Endothelial cell of umbilical vein (primary cell): ENCODE data around the gene AS3MT. TPM values are rescaled to one million over a fixed set of nuclear protein-coding genes. Genes with fewer than 3 reads are reported as not detected.

Source experiments
- BruUV-seq: library from RNA; stranded (reverse); fragments of 400-500 nt; replicated peaks from 2 replicates; lab custom pipeline; 2021; lab: Mats Ljungman, UMichigan
- CTCF ChIA-PET: fragments of 300-600, 350-600 bp; sonication (Branson Sonifier 250); formaldehyde crosslinking; loops from one replicate; lab custom pipeline; 2021; ENCODE audit warnings: antibody characterized with exemption, inconsistent platforms; lab: Charles Lee
- POLR2A ChIA-PET: fragments of 300-600, 350-600 bp; sonication (Branson Sonifier 250); formaldehyde crosslinking; loops from one replicate; lab custom pipeline; 2021; ENCODE audit warnings: antibody characterized with exemption, inconsistent platforms; lab: Charles Lee
- DNase-seq: peaks from one replicate; pipeline ENCODE4 v3.0.0-alpha.2; 2011; ENCODE audit warnings: low read depth, low spot score
- FAIRE-seq: peaks from 2 replicates; lab custom pipeline; 2011; peaks lifted over from hg19 to GRCh38; lab: Jason Lieb, UNC
- H2AFZ ChIP-seq: 2 replicates; pipeline ENCODE4 v1.6.0; 2012; ENCODE audit warnings: low read depth, low read length, control low read depth, inconsistent platforms
- H3K27ac ChIP-seq: 2 replicates; pipeline ENCODE4 v1.5.1; 2011; ENCODE audit warnings: low read depth, mild to moderate bottlenecking, control low read depth, low read length, moderate library complexity; ENCODE audit not compliant: insufficient read depth
- H3K27me3 ChIP-seq, 2 experiments: 2 replicates each; pipeline versions ENCODE4 v1.6.0 to v1.6.1; 2011; ENCODE audit warnings: low read length in 2 of 2, mixed read lengths in 1 of 2; ENCODE audit not compliant: control insufficient read depth in 2 of 2, insufficient read depth in 2 of 2
- H3K36me3 ChIP-seq, 2 experiments: 2 replicates in 1 of 2; 3 replicates in 1 of 2; pipeline ENCODE4 v1.5.1; 2011; ENCODE audit warnings: low read length in 2 of 2, mild to moderate bottlenecking in 1 of 2, moderate library complexity in 1 of 2; ENCODE audit not compliant: control insufficient read depth in 2 of 2, insufficient read depth in 2 of 2; ENCODE audit errors: extremely low read depth in 1 of 2
- H3K4me1 ChIP-seq: 3 replicates; pipeline ENCODE4 v1.5.1; 2011; ENCODE audit warnings: mild to moderate bottlenecking, low read length; ENCODE audit not compliant: control insufficient read depth, insufficient read depth; ENCODE audit errors: extremely low read depth
- H3K4me2 ChIP-seq: 2 replicates; pipeline ENCODE4 v1.6.1; 2011; ENCODE audit warnings: low read length, control low read depth, mixed read lengths; ENCODE audit not compliant: insufficient read depth
- H3K4me3 ChIP-seq, 3 experiments: fragments of 200-600 bp in 1 of 3; sonication (generic), shearing (Covaris generic) in 1 of 3; replicated peaks in 1 of 3; 2 replicates each; pipeline ENCODE4 v1.5.1; 2011 to 2016; ENCODE audit warnings: control low read depth in 3 of 3, low read length in 3 of 3, mild to moderate bottlenecking in 2 of 3, inconsistent platforms in 1 of 3, low read depth in 1 of 3, moderate library complexity in 1 of 3; ENCODE audit not compliant: insufficient read depth in 1 of 3
- H3K79me2 ChIP-seq: 2 replicates; pipeline ENCODE4 v1.6.0; 2012; ENCODE audit warnings: low read length, inconsistent platforms; ENCODE audit not compliant: control insufficient read depth, insufficient read depth
- H3K9ac ChIP-seq: replicated peaks from 2 replicates; pipeline ENCODE3; 2011; ENCODE audit warnings: low read length, control low read depth; ENCODE audit not compliant: insufficient read depth; ENCODE audit errors: extremely low read depth
- H3K9me1 ChIP-seq: replicated peaks from 3 replicates; pipeline ENCODE4 v1.6.0; 2011; ENCODE audit warnings: mild to moderate bottlenecking, low read length; ENCODE audit not compliant: control insufficient read depth, insufficient read depth; ENCODE audit errors: extremely low read depth
- H3K9me3 ChIP-seq: replicated peaks from 2 replicates; pipeline ENCODE4 v1.5.1; 2012; ENCODE audit warnings: low read length, inconsistent platforms; ENCODE audit not compliant: control insufficient read depth, insufficient read depth
- H4K20me1 ChIP-seq: replicated peaks from 2 replicates; pipeline ENCODE3; 2011; ENCODE audit warnings: mild to moderate bottlenecking, low read length; ENCODE audit not compliant: control insufficient read depth, insufficient read depth; ENCODE audit errors: extremely low read depth
- CTCF ChIP-seq, 2 donors: IDR thresholded peaks; 1 replicate in 1 of 2; 2 replicates in 1 of 2; pipeline ENCODE4 v1.5.1; 2011; ENCODE audit warnings: low read length in 2 of 2, mild to moderate bottlenecking in 2 of 2, moderate library complexity in 2 of 2, control low read depth in 1 of 2, inconsistent platforms in 1 of 2, low read depth in 1 of 2; ENCODE audit not compliant: insufficient read depth in 1 of 2; ENCODE audit errors: extremely low read depth in 1 of 2
- EZH2 ChIP-seq: IDR thresholded peaks from 2 replicates; pipeline ENCODE4 v1.6.1; 2012; ENCODE audit warnings: borderline replicate concordance, low read depth, mild to moderate bottlenecking, moderate library complexity, low read length, inconsistent platforms; ENCODE audit not compliant: severe bottlenecking
- FOS ChIP-seq: IDR thresholded peaks from 2 replicates; pipeline ENCODE4 v1.6.1; 2011; ENCODE audit warnings: mild to moderate bottlenecking, low read length, moderate library complexity, borderline replicate concordance; ENCODE audit not compliant: insufficient read depth
- GATA2 ChIP-seq: IDR thresholded peaks from 2 replicates; pipeline ENCODE4 v1.7.0; 2011; ENCODE audit warnings: low read depth, mild to moderate bottlenecking, moderate library complexity, mixed read lengths, low read length; ENCODE audit not compliant: insufficient read length, insufficient read depth
- JUN ChIP-seq: IDR thresholded peaks from 2 replicates; pipeline ENCODE4 v1.6.1; 2011; ENCODE audit warnings: borderline replicate concordance, low read depth; ENCODE audit not compliant: insufficient read length, insufficient read depth
- MAX ChIP-seq: IDR thresholded peaks from 2 replicates; pipeline ENCODE4 v1.6.1; 2011; ENCODE audit not compliant: insufficient read depth, insufficient read length
- MYC ChIP-seq: IDR thresholded peaks from one replicate; pipeline ENCODE4 v1.6.1; 2011; ENCODE audit warnings: mild to moderate bottlenecking, low read depth, low read length
- POLR2A ChIP-seq: IDR thresholded peaks from 2 replicates; pipeline ENCODE4 v1.6.1; 2012; ENCODE audit warnings: low read depth, mild to moderate bottlenecking, control low read depth, low read length
- POLR2AphosphoS5 ChIP-seq: IDR thresholded peaks from 2 replicates; pipeline ENCODE4 v1.6.1; 2012; ENCODE audit warnings: low read depth, mild to moderate bottlenecking, control low read depth, low read length, moderate library complexity; ENCODE audit not compliant: insufficient read depth
- dilution Hi-C: fragments of 300-500 bp; cut with MboI; formaldehyde crosslinking; loops from one replicate; pipeline ENCODE4 v1.15.0; 2019; ENCODE audit warnings: low sequenced_read_pairs; ENCODE audit not compliant: extremely low pct_ligation_motif_present
- intact Hi-C: fragments of 100-400 bp; cut with micrococcal nuclease; formaldehyde crosslinking; loops from one replicate; pipeline ENCODE4 v1.10.0; 2022
- polyA plus RNA-seq, 4 experiments: library from polyadenylated mRNA; depleted of rRNA in 3 of 4; stranded (reverse) in 3 of 4; unstranded in 1 of 4; fragments of >200 nt; gene quantifications; 2 replicates each; pipeline versions ENCODE4 v1.2.1 to v1.2.3, GENCODE V29; 2011 to 2012; ENCODE audit warnings: missing spikeins in 1 of 4
- total RNA-seq: library from RNA; stranded (reverse); gene quantifications from 2 replicates; pipeline ENCODE4 v1.2.3, GENCODE V29; 2021

Gene AS3MT
- total and polyA plus RNA-seq, 2 donors (not counting 3 experiments of a cell fraction or from before 2014, with no cell fraction given) = 1.0 TPM; not detected in 1

GRCh38 chr10:102872163-102872562, 2.9 kb downstream of the AS3MT start:
- Histone ChIP-seq H4K20me1 (no peaks in the 10 kb centered on the region), H3K4me1 (peaks cover 5% of the 10 kb centered on the region), H3K27me3 (peaks cover 2 to 6% of the 10 kb centered on the region in 2 experiments), H3K9me3 (no peaks in the 10 kb centered on the region), H2AFZ (no peak overlapping the region), H3K4me2 (no peak overlapping the region), H3K9me1 (no peaks in the 10 kb centered on the region), H3K9ac (no peak overlapping the region), H3K79me2 (no peaks in the 10 kb centered on the region), H3K4me3 (no peak overlapping the region), H3K36me3 (no peaks in the 10 kb centered on the region), H3K27ac (no peak overlapping the region)
- dilution Hi-C loops (no loop called here), intact Hi-C loops (no loop called here)
- POLR2A ChIA-PET = no interaction called here
- TF ChIP-seq EZH2 = no peak
- no peak for TF ChIP-seq MYC
- TF ChIP-seq MAX = no peak
- TF ChIP-seq POLR2A = no peak
- no peak for TF ChIP-seq POLR2AphosphoS5
- TF ChIP-seq CTCF (IDR thresholded peaks at IDR 0.05; ENCODE audit: extremely low read depth in 1 of 2, insufficient read depth in 1 of 2, low read depth in 1 of 2, low read length in 2 of 2) = no peak
- TF ChIP-seq JUN = no peak
- TF ChIP-seq GATA2 = no peak
- no peak for TF ChIP-seq FOS
- CTCF ChIA-PET = no interaction called here
- FAIRE-seq = no peak
- BruUV-seq = no TSS peak
- no peak for DNase-seq
